HCT116 (cell line): ENCODE measurements around the gene CFAP74. TPM values are rescaled to one million over a fixed set of nuclear protein-coding genes. Genes with fewer than 3 reads are reported as not detected.

Source experiments
- ATAC-seq: fragments of 200-7000 bp; cut with Tn5 transposase; 2 replicates; pipeline ENCODE4 v1.9.1; 2020; ENCODE audit warnings: mild to moderate bottlenecking, moderate library complexity
- BruUV-seq: library from RNA; stranded (reverse); fragments of 400-500 nt; replicated peaks from 2 replicates; lab custom pipeline; 2021; lab: Mats Ljungman, UMichigan
- CTCF ChIA-PET: fragments of 300-600 bp; sonication (Branson Sonifier 250); formaldehyde crosslinking; loops from one replicate; lab custom pipeline; 2021; ENCODE audit warnings: antibody characterized with exemption; lab: Charles Lee
- POLR2A ChIA-PET: fragments of 300-600, 350-600 bp; sonication (Branson Sonifier 250); formaldehyde crosslinking; loops from one replicate; lab custom pipeline; 2021; ENCODE audit warnings: antibody characterized with exemption; lab: Charles Lee
- RAD21 ChIA-PET, 2 experiments: fragments of 300-600 bp; sonication (Branson Sonifier 250); formaldehyde crosslinking; loops; one replicate each; lab custom pipeline; 2023; ENCODE audit warnings: low total read pairs in 2 of 2; ENCODE audit not compliant: uncharacterized antibody in 2 of 2, unreplicated experiment in 2 of 2, low non-redundant PET in 1 of 2; lab: Charles Lee
- DNase-seq: peaks from one replicate; pipeline ENCODE4 v3.0.0-alpha.2; 2010; ENCODE audit warnings: low read depth, low spot score
- H2AFZ ChIP-seq: fragments of 200-600 bp; shearing (Covaris generic), sonication (generic); 2 replicates; pipeline ENCODE4 v1.6.1; 2017; ENCODE audit warnings: low read depth, mixed run types, mixed read lengths, antibody characterized with exemption, low read length; ENCODE audit not compliant: poor library complexity, severe bottlenecking
- H3K27ac ChIP-seq: 2 replicates; pipeline ENCODE4 v1.5.1; 2012; ENCODE audit warnings: low read depth, low read length
- H3K27me3 ChIP-seq: fragments of 200-600 bp; sonication (generic); 2 replicates; pipeline ENCODE4 v1.6.1; 2016; ENCODE audit warnings: mixed run types, low read length, mixed read lengths; ENCODE audit not compliant: insufficient read depth
- H3K36me3 ChIP-seq, 2 experiments: fragments of 200-500 bp in 1 of 2; fragments of 200-600 bp in 1 of 2; sonication (Bioruptor generic) in 1 of 2; sonication (generic) in 1 of 2; 2 replicates each; pipeline versions ENCODE4 v1.5.1 to v1.6.1; 2014 to 2016; ENCODE audit warnings: low read length in 2 of 2, inconsistent platforms in 1 of 2, mixed read lengths in 1 of 2, mixed run types in 1 of 2; ENCODE audit not compliant: insufficient read depth in 2 of 2, control insufficient read depth in 1 of 2
- H3K4me1 ChIP-seq, 2 experiments: fragments of 200-600 bp in 1 of 2; sonication (generic) in 1 of 2; 2 replicates each; pipeline versions ENCODE4 v1.5.1 to v1.6.1; 2012 to 2017; ENCODE audit warnings: low read length in 2 of 2, inconsistent platforms in 1 of 2, mild to moderate bottlenecking in 1 of 2, mixed read lengths in 1 of 2, mixed run types in 1 of 2, moderate library complexity in 1 of 2; ENCODE audit not compliant: insufficient read depth in 2 of 2, control insufficient read depth in 1 of 2
- H3K4me2 ChIP-seq: fragments of 200-600 bp; sonication (generic); 2 replicates; pipeline ENCODE4 v1.6.1; 2017; ENCODE audit warnings: mixed run types, low read length, mixed read lengths
- H3K4me3 ChIP-seq, 2 experiments: fragments of 200-600 bp in 1 of 2; sonication (generic) in 1 of 2; replicated peaks in 1 of 2; 2 replicates each; pipeline ENCODE4 v1.5.1; 2011 to 2016; ENCODE audit warnings: low read length in 2 of 2, control low read depth in 1 of 2, low read depth in 1 of 2, mild to moderate bottlenecking in 1 of 2, mixed read lengths in 1 of 2, mixed run types in 1 of 2
- H3K79me2 ChIP-seq: fragments of 200-600 bp; sonication (generic); 2 replicates; pipeline ENCODE4 v1.6.1; 2017; ENCODE audit warnings: mild to moderate bottlenecking, mixed run types, low read length, moderate library complexity, mixed read lengths; ENCODE audit not compliant: insufficient read depth
- H3K9ac ChIP-seq: fragments of 200-600 bp; sonication (generic); 2 replicates; pipeline ENCODE4 v1.6.1; 2016; ENCODE audit warnings: low read length, mixed read lengths
- H3K9me2 ChIP-seq: fragments of 200-600 bp; sonication (generic), shearing (Covaris generic); 2 replicates; pipeline ENCODE4 v1.6.1; 2017; ENCODE audit warnings: mixed run types, mild to moderate bottlenecking, moderate library complexity; ENCODE audit not compliant: insufficient read depth
- H3K9me3 ChIP-seq, 2 experiments: fragments of 200-500 bp in 1 of 2; fragments of 200-600 bp in 1 of 2; sonication (Bioruptor generic) in 1 of 2; sonication (generic) in 1 of 2; 2 replicates each; pipeline ENCODE4 v1.6.1; 2014 to 2017; ENCODE audit warnings: low read length in 2 of 2, mixed read lengths in 2 of 2, inconsistent platforms in 1 of 2, low read depth in 1 of 2, mild to moderate bottlenecking in 1 of 2, mixed run types in 1 of 2, moderate library complexity in 1 of 2; ENCODE audit not compliant: control insufficient read depth in 1 of 2, insufficient read depth in 1 of 2
- H4K20me1 ChIP-seq: fragments of 200-600 bp; sonication (generic), shearing (Covaris generic); 2 replicates; pipeline ENCODE4 v1.6.1; 2017; ENCODE audit warnings: mixed run types, mild to moderate bottlenecking, moderate library complexity; ENCODE audit not compliant: insufficient read depth
- CEBPB ChIP-seq: IDR thresholded peaks from 2 replicates; pipeline ENCODE4 v1.6.1; 2012; ENCODE audit warnings: low read depth
- CTCF ChIP-seq, 3 experiments: fragments of 200-600 bp in 1 of 3; sonication (generic) in 1 of 3; IDR thresholded peaks in 2 of 3; conservative IDR thresholded peaks in 1 of 3; 2 replicates each; pipeline ENCODE4 v1.5.1; 2012 to 2017; ENCODE audit warnings: low read depth in 2 of 3, low read length in 2 of 3, antibody characterized with exemption in 1 of 3, borderline replicate concordance in 1 of 3, control low read depth in 1 of 3, mild to moderate bottlenecking in 1 of 3, mixed read lengths in 1 of 3, mixed run types in 1 of 3, moderate library complexity in 1 of 3; ENCODE audit not compliant: insufficient read depth in 1 of 3
- EGR1 ChIP-seq: IDR thresholded peaks from 2 replicates; pipeline ENCODE4 v1.6.1; 2012; ENCODE audit warnings: low read depth
- ELF1 ChIP-seq: IDR thresholded peaks from 2 replicates; pipeline ENCODE4 v1.6.1; 2012; ENCODE audit warnings: low read depth, borderline replicate concordance
- MAX ChIP-seq: IDR thresholded peaks from 2 replicates; pipeline ENCODE4 v1.6.1; 2012
- POLR2AphosphoS5 ChIP-seq: IDR thresholded peaks from 2 replicates; pipeline ENCODE4 v1.6.1; 2011; ENCODE audit warnings: mild to moderate bottlenecking, low read depth, low read length, moderate library complexity
- RAD21 ChIP-seq: IDR thresholded peaks from 2 replicates; pipeline ENCODE4 v1.6.1; 2012; ENCODE audit warnings: low read depth, mild to moderate bottlenecking
- SIN3A ChIP-seq: IDR thresholded peaks from 2 replicates; pipeline ENCODE4 v1.6.1; 2012; ENCODE audit warnings: low read depth
- SP1 ChIP-seq: IDR thresholded peaks from 2 replicates; pipeline ENCODE4 v1.6.1; 2012; ENCODE audit warnings: low read depth
- TCF7L2 ChIP-seq: IDR thresholded peaks from 2 replicates; pipeline ENCODE4 v1.7.0; 2011; ENCODE audit warnings: borderline replicate concordance, inconsistent platforms; ENCODE audit not compliant: insufficient read depth, insufficient read length; ENCODE audit errors: extremely low read depth
- ZBTB33 ChIP-seq: IDR thresholded peaks from 2 replicates; pipeline ENCODE4 v1.6.1; 2011; ENCODE audit warnings: mild to moderate bottlenecking, low read length, moderate library complexity; ENCODE audit not compliant: insufficient replicate concordance; ENCODE audit errors: extremely low read depth
- ZFX ChIP-seq: fragments of 450-650 bp; IDR thresholded peaks from 2 replicates; pipeline ENCODE4 v1.6.1; 2017
- intact Hi-C: fragments of 100-400 bp; cut with micrococcal nuclease; formaldehyde crosslinking; loops from 2 replicates; pipeline ENCODE4 v1.10.0; 2022
- total RNA-seq: library from RNA; stranded (reverse); gene quantifications from one replicate; pipeline ENCODE4 v1.2.1, GENCODE V29; 2021; ENCODE audit not compliant: unreplicated experiment

Gene CFAP74
- total RNA-seq, 1 experiment from 2014 or later = 4.9 TPM

- ChIA-PET POLR2A (interaction anchor here (0.5 kb wide), 2 partner anchors 154 to 383 kb away, joined by 3 to 6 read pairs; no protein-coding TSS in a partner anchor), RAD21 (no interaction called here), CTCF (no interaction called here)
- no peak overlapping the region for H3K9ac ChIP-seq
- H4K20me1 ChIP-seq = no peaks in the 10 kb centered on the region
- H3K4me3 ChIP-seq = no peak overlapping the region
- H2AFZ ChIP-seq = no peak overlapping the region
- H3K79me2 ChIP-seq = no peaks in the 10 kb centered on the region
- ATAC-seq (peak; percentile 65; the same call in 1 of the 2 replicates), DNase-seq (no peak)
- no peak overlapping the region for H3K4me2 ChIP-seq
- intact Hi-C loops = no loop called here
- no peaks in the 10 kb centered on the region for H3K9me3 ChIP-seq
- TF ChIP-seq SP1 (no peak), POLR2AphosphoS5 (no peak), CTCF (IDR thresholded peaks at IDR 0.05 in 2 of 3, conservative IDR thresholded peaks at IDR 0.05 in 1 of 3; ENCODE audit: borderline replicate concordance in 1 of 3, insufficient read depth in 1 of 3, low read depth in 2 of 3, low read length in 2 of 3) (peak in 1 of 3 experiments; percentile 10; a peak in 1 of 6 replicates), SIN3A (no peak), EGR1 (no peak)
- no peak overlapping the region for H3K27ac ChIP-seq
- H3K4me1 ChIP-seq = no peaks in the 10 kb centered on the region
- BruUV-seq = no TSS peak
- H3K9me2 ChIP-seq = no peaks in the 10 kb centered on the region
- H3K36me3 ChIP-seq = no peaks in the 10 kb centered on the region
- no peaks in the 10 kb centered on the region for H3K27me3 ChIP-seq
Observed at GRCh38 chr1:2037314-2037979, 33.9 kb upstream of the CFAP74 start.

- RAD21 ChIA-PET = interaction anchor here in 1 of 2 experiments (1.5 kb wide), 1 partner anchor 8 kb away, joined by 3 read pairs; no protein-coding TSS in a partner anchor
- H3K9ac ChIP-seq = no peak overlapping the region
- CTCF ChIA-PET = interaction anchor here (0.6 to 1.2 kb wide), 3 partner anchors 9 to 14 kb away, joined by 3 to 5 read pairs (median 3); partner anchors contain the start of gene PRKCZ
- H2AFZ ChIP-seq = no peak overlapping the region
- no peaks in the 10 kb centered on the region for H3K27me3 ChIP-seq
- intact Hi-C loops = no loop called here
- H4K20me1 ChIP-seq = no peaks in the 10 kb centered on the region
- no peaks in the 10 kb centered on the region for H3K79me2 ChIP-seq
- no peak overlapping the region for H3K4me2 ChIP-seq
- H3K27ac ChIP-seq = no peak overlapping the region
- H3K4me1 ChIP-seq = no peaks in the 10 kb centered on the region
- DNase-seq = no peak
- H3K4me3 ChIP-seq = no peak overlapping the region
- no TSS peak for BruUV-seq
- no peaks in the 10 kb centered on the region for H3K9me3 ChIP-seq
- H3K9me2 ChIP-seq = no peaks in the 10 kb centered on the region
- no peak for ATAC-seq
- H3K36me3 ChIP-seq = no peaks in the 10 kb centered on the region
- POLR2A ChIA-PET = no interaction called here
- no peak for TF ChIP-seq ZBTB33
- no peak for TF ChIP-seq CEBPB
- no peak for TF ChIP-seq ELF1
- no peak for TF ChIP-seq RAD21
- TF ChIP-seq MAX = no peak
- no peak for TF ChIP-seq EGR1
- no peak for TF ChIP-seq CTCF (IDR thresholded peaks at IDR 0.05 in 2 of 3, conservative IDR thresholded peaks at IDR 0.05 in 1 of 3; ENCODE audit: borderline replicate concordance in 1 of 3, insufficient read depth in 1 of 3, low read depth in 2 of 3, low read length in 2 of 3)
- TF ChIP-seq ZFX = no peak
- TF ChIP-seq TCF7L2 = no peak
Observed at GRCh38 chr1:2036287-2036686, 32.7 kb upstream of the CFAP74 start.
